Nephron (organoid): Measurements from ENCODE around the gene GRIK4.

Experiments
- H3K27ac Mint-ChIP-seq, 3 experiments: 2 replicates each; pipeline ENCODE4 v1.8.0; 2020; ENCODE audit warnings: mixed read lengths in 3 of 3, mild to moderate bottlenecking in 2 of 3, moderate library complexity in 1 of 3
- H3K27me3 Mint-ChIP-seq: 2 replicates; pipeline ENCODE4 v1.8.0; 2021; ENCODE audit warnings: low read depth, mild to moderate bottlenecking, moderate library complexity, mixed read lengths
- H3K36me3 Mint-ChIP-seq: 2 replicates; pipeline ENCODE4 v1.8.0; 2020; ENCODE audit warnings: low read depth, mixed read lengths
- H3K4me1 Mint-ChIP-seq: 2 replicates; pipeline ENCODE4 v1.8.0; 2020; ENCODE audit warnings: mixed read lengths
- H3K4me3 Mint-ChIP-seq, 3 experiments: 2 replicates each; pipeline ENCODE4 v1.8.0; 2020; ENCODE audit warnings: mild to moderate bottlenecking in 3 of 3, mixed read lengths in 3 of 3, moderate library complexity in 2 of 3
- H3K9me3 Mint-ChIP-seq: 2 replicates; pipeline ENCODE4 v1.8.0; 2020; ENCODE audit warnings: mixed read lengths
- CTCF ChIP-seq, 3 experiments: fragments of 200-600 bp; sonication (generic); IDR thresholded peaks; one replicate each; pipeline ENCODE4 v1.5.0; 2021; ENCODE audit warnings: antibody characterized with exemption in 3 of 3; ENCODE audit not compliant: unreplicated experiment in 3 of 3

Gene GRIK4

GRCh38 chr11:120746836-120747609, 235.5 kb downstream of the GRIK4 start:
- no peak overlapping the region for H3K4me3 Mint-ChIP-seq
- peak overlapping the region in 1 of 3 experiments; percentile 40 for H3K27ac Mint-ChIP-seq
- no peak for TF ChIP-seq CTCF (IDR thresholded peaks at IDR 0.05; ENCODE audit: unreplicated experiment in 3 of 3)
- peaks cover 20% of the 10 kb centered on the region for H3K27me3 Mint-ChIP-seq
- H3K9me3 Mint-ChIP-seq: no peaks in the 10 kb centered on the region
- no peaks in the 10 kb centered on the region for H3K36me3 Mint-ChIP-seq
- peaks cover 14% of the 10 kb centered on the region for H3K4me1 Mint-ChIP-seq

GRCh38 chr11:120747850-120748814, 236.6 kb downstream of the GRIK4 start:
- TF ChIP-seq CTCF (IDR thresholded peaks at IDR 0.05; ENCODE audit: unreplicated experiment in 3 of 3): no peak
- Mint-ChIP-seq H3K27me3 (peaks cover 22% of the 10 kb centered on the region), H3K4me3 (no peak overlapping the region), H3K4me1 (peaks cover 14% of the 10 kb centered on the region), H3K36me3 (no peaks in the 10 kb centered on the region), H3K9me3 (no peaks in the 10 kb centered on the region), H3K27ac (no peak overlapping the region)

- peaks cover 14% of the 10 kb centered on the region for H3K4me1 Mint-ChIP-seq
These were observed 237.8 kb downstream of the GRIK4 start for GRCh38 chr11:120749395-120749794.

GRCh38 chr11:120750647-120751549, 239.3 kb downstream of the GRIK4 start:
- no peak for TF ChIP-seq CTCF (IDR thresholded peaks at IDR 0.05; ENCODE audit: unreplicated experiment in 3 of 3)
- Mint-ChIP-seq H3K4me1 (peaks cover 14% of the 10 kb centered on the region), H3K4me3 (no peak overlapping the region), H3K36me3 (no peaks in the 10 kb centered on the region), H3K27me3 (peaks cover 22% of the 10 kb centered on the region), H3K27ac (no peak overlapping the region), H3K9me3 (no peaks in the 10 kb centered on the region)

More at GRCh38 chr11:120749395-120749794, 237.8 kb downstream of the GRIK4 start:
- H3K9me3 Mint-ChIP-seq: no peaks in the 10 kb centered on the region
- peaks cover 25% of the 10 kb centered on the region for H3K27me3 Mint-ChIP-seq
- H3K4me3 Mint-ChIP-seq: no peak overlapping the region
- H3K27ac Mint-ChIP-seq: no peak overlapping the region
- no peak for TF ChIP-seq CTCF (IDR thresholded peaks at IDR 0.05; ENCODE audit: unreplicated experiment in 3 of 3)
- no peaks in the 10 kb centered on the region for H3K36me3 Mint-ChIP-seq

- no peaks in the 10 kb centered on the region for H3K36me3 Mint-ChIP-seq
- peaks cover 14% of the 10 kb centered on the region for H3K4me1 Mint-ChIP-seq
- H3K27ac Mint-ChIP-seq: no peak overlapping the region
- H3K9me3 Mint-ChIP-seq: no peaks in the 10 kb centered on the region
- no peak for TF ChIP-seq CTCF (IDR thresholded peaks at IDR 0.05; ENCODE audit: unreplicated experiment in 3 of 3)
- no peak overlapping the region for H3K4me3 Mint-ChIP-seq
- H3K27me3 Mint-ChIP-seq: peaks cover 15% of the 10 kb centered on the region
These were observed 240.0 kb downstream of the GRIK4 start for GRCh38 chr11:120751550-120751949.
